K562 (cell line): ENCODE measurements around the gene MYO15A. TPM values are rescaled to one million over a fixed set of nuclear protein-coding genes. Genes with fewer than 3 reads are reported as not detected.

Experiments
- ATAC-seq: fragments of 200-7000 bp; cut with Tn5 transposase; 3 replicates; pipeline ENCODE4 v1.9.1; 2020; ENCODE audit warnings: moderate library complexity
- BruUV-seq: library from RNA; stranded (reverse); fragments of 400-500 nt; replicated peaks from 2 replicates; lab custom pipeline; 2021; lab: Mats Ljungman, UMichigan
- CTCF ChIA-PET: fragments of 300-600 bp; formaldehyde crosslinking; extraction: SDS; loops from one replicate; lab custom pipeline; 2021; ENCODE audit warnings: low intra/inter-chr PET ratio; lab: Yijun Ruan, JAX
- POLR2A ChIA-PET: fragments of 300-600, 350-650 bp; sonication (Branson Sonifier 250); formaldehyde crosslinking; extraction: SDS; loops from one replicate; lab custom pipeline; 2021; ENCODE audit warnings: antibody characterized with exemption, inconsistent platforms; lab: Yijun Ruan, JAX
- DNase-seq, 4 experiments: peaks; one replicate each; pipeline versions ENCODE4 v3.0.0 to v3.0.0-alpha.2; 2011 to 2018; ENCODE audit warnings: low spot score in 3 of 4, mixed read lengths in 3 of 4; ENCODE audit errors: extremely low read depth in 1 of 4
- FAIRE-seq: peaks from 2 replicates; lab custom pipeline; 2011; peaks lifted over from hg19 to GRCh38; lab: Jason Lieb, UNC
- H2AFZ ChIP-seq: 2 replicates; pipeline ENCODE4 v1.6.0; 2011; ENCODE audit warnings: low read depth, low read length, control low read depth, inconsistent platforms
- H3K27ac ChIP-seq: fragments of 200-600 bp; 3 replicates; pipeline ENCODE4 v1.8.0; 2011; ENCODE audit warnings: low read depth, mild to moderate bottlenecking, control low read depth, inconsistent platforms, low read length, moderate library complexity, mixed read lengths; ENCODE audit errors: extremely low read depth
- H3K27me3 ChIP-seq, 2 experiments: fragments of 300-600 bp in 1 of 2; 2 replicates in 1 of 2; 3 replicates in 1 of 2; pipeline versions ENCODE4 v1.6.0 to v1.8.0; 2011; ENCODE audit warnings: inconsistent platforms in 2 of 2, low read length in 2 of 2, mild to moderate bottlenecking in 1 of 2, mixed read lengths in 1 of 2, moderate library complexity in 1 of 2; ENCODE audit not compliant: control insufficient read depth in 2 of 2, insufficient read depth in 2 of 2
- H3K36me3 ChIP-seq: fragments of 300-600 bp; 3 replicates; pipeline ENCODE4 v1.8.0; 2011; ENCODE audit warnings: mild to moderate bottlenecking, low read length, inconsistent platforms; ENCODE audit not compliant: control insufficient read depth, insufficient read depth
- H3K4me1 ChIP-seq, 2 experiments: fragments of 200-600 bp in 1 of 2; replicated peaks in 1 of 2; 2 replicates in 1 of 2; 3 replicates in 1 of 2; pipeline versions ENCODE4 v1.5.1 to v1.8.0; 2011; ENCODE audit warnings: inconsistent platforms in 2 of 2, low read length in 2 of 2, mild to moderate bottlenecking in 1 of 2, mixed read lengths in 1 of 2, moderate library complexity in 1 of 2; ENCODE audit not compliant: control insufficient read depth in 2 of 2, insufficient read depth in 2 of 2
- H3K4me2 ChIP-seq: 2 replicates; pipeline ENCODE4 v1.6.1; 2011; ENCODE audit warnings: low read length, control low read depth, inconsistent platforms, mixed read lengths; ENCODE audit not compliant: insufficient read depth
- H3K4me3 ChIP-seq: fragments of 200-600 bp; sonication (generic), shearing (Covaris generic); 2 replicates; pipeline ENCODE4 v1.5.1; 2016; ENCODE audit warnings: control low read depth, inconsistent platforms
- H3K79me2 ChIP-seq: fragments of 200-600 bp; 3 replicates; pipeline ENCODE4 v1.8.0; 2011; ENCODE audit warnings: low read length, inconsistent platforms; ENCODE audit not compliant: control insufficient read depth, insufficient read depth
- H3K9ac ChIP-seq, 2 experiments: 2 replicates each; pipeline versions ENCODE4 v1.6.0 to v1.6.1; 2011; ENCODE audit warnings: low read depth in 2 of 2, low read length in 2 of 2, control low read depth in 1 of 2, inconsistent platforms in 1 of 2, mild to moderate bottlenecking in 1 of 2, mixed read lengths in 1 of 2; ENCODE audit not compliant: insufficient read depth in 1 of 2
- H3K9me1 ChIP-seq: one replicate; pipeline ENCODE4 v1.6.0; 2011; ENCODE audit warnings: inconsistent platforms, mild to moderate bottlenecking, low read length, moderate library complexity; ENCODE audit not compliant: control insufficient read depth, insufficient read depth
- H3K9me3 ChIP-seq: replicated peaks from 2 replicates; pipeline ENCODE4 v1.5.1; 2011; ENCODE audit warnings: low read depth, low read length, inconsistent platforms; ENCODE audit not compliant: control insufficient read depth, insufficient read depth
- H4K20me1 ChIP-seq: replicated peaks from 2 replicates; pipeline ENCODE4 v1.6.1; 2011; ENCODE audit warnings: low read length, inconsistent platforms, mixed read lengths; ENCODE audit not compliant: control insufficient read depth, insufficient read depth
- BHLHE40 ChIP-seq: IDR thresholded peaks from 2 replicates; pipeline ENCODE4 v1.6.1; 2011; ENCODE audit warnings: low read length, improper control_type of control experiment
- ESRRB ChIP-seq: fragments of 250-450 bp; sonication (Bioruptor Pico); IDR thresholded peaks from 2 replicates; pipeline ENCODE4 v1.5.0; 2020; ENCODE audit warnings: mild to moderate bottlenecking, moderate library complexity, borderline replicate concordance
- HNRNPLL ChIP-seq: fragments of 200-400 bp; formaldehyde crosslinking; IDR thresholded peaks from 2 replicates; pipeline ENCODE4 v1.6.1; 2017; ENCODE audit warnings: low read length, low read depth, mild to moderate bottlenecking; ENCODE audit not compliant: poor library complexity, severe bottlenecking
- POU5F1 ChIP-seq: fragments of 150-350 bp; IDR thresholded peaks from 2 replicates; pipeline ENCODE4 v1.6.1; 2014; ENCODE audit warnings: borderline replicate concordance, low read length, low read depth, mild to moderate bottlenecking; ENCODE audit not compliant: partially characterized antibody
- PTBP1 ChIP-seq: fragments of 200-400 bp; formaldehyde crosslinking; IDR thresholded peaks from 2 replicates; pipeline ENCODE4 v1.6.1; 2017; ENCODE audit warnings: low read depth, low read length
- SAFB ChIP-seq: fragments of 200-400 bp; formaldehyde crosslinking; IDR thresholded peaks from 2 replicates; pipeline ENCODE4 v1.6.1; 2017; ENCODE audit warnings: low read depth, low read length, borderline replicate concordance
- TOE1 ChIP-seq, 2 experiments: fragments of 450-650 bp in 1 of 2; sonication (generic) in 1 of 2; formaldehyde crosslinking in 1 of 2; IDR thresholded peaks; 2 replicates each; pipeline versions ENCODE4 v1.7.1 to v1.8.0; 2016 to 2022; ENCODE audit warnings: borderline replicate concordance in 2 of 2, mild to moderate bottlenecking in 2 of 2, antibody characterized with exemption in 1 of 2, inconsistent platforms in 1 of 2, low read depth in 1 of 2, missing genetic modification reagents in 1 of 2, moderate library complexity in 1 of 2
- ZNF239 ChIP-seq: fragments of 250-450 bp; sonication (Bioruptor Pico); IDR thresholded peaks from 2 replicates; pipeline ENCODE4 v1.4.0; 2020; ENCODE audit warnings: mild to moderate bottlenecking
- ZNF561 ChIP-seq: fragments of 450-650 bp; formaldehyde crosslinking; conservative IDR thresholded peaks from 2 replicates; pipeline ENCODE4 v1.4.0; 2020; ENCODE audit warnings: mild to moderate bottlenecking, moderate library complexity
- WGBS: fragments of 100-300 bp; shearing (Covaris generic); methylation state at CpG from one replicate; pipeline ENCODE4 v1.1.6; 2016; ENCODE audit warnings: low coverage, mixed read lengths; ENCODE audit not compliant: insufficient coverage; ENCODE audit errors: missing lambda C conversion rate; 5-methylcytosine and 5-hydroxymethylcytosine counted together
- in situ Hi-C: fragments of 300-500 bp; cut with MboI; formaldehyde crosslinking; loops from 4 replicates; pipeline ENCODE4 v1.15.0; 2018; ENCODE audit warnings: inconsistent platforms, mixed read lengths
- intact Hi-C: fragments of 100-400 bp; cut with micrococcal nuclease; formaldehyde crosslinking; loops from 2 replicates; pipeline ENCODE4 v1.14.2; 2022
- polyA plus RNA-seq, 8 experiments: library from polyadenylated mRNA; depleted of rRNA in 4 of 8; stranded (reverse) in 5 of 8; unstranded in 3 of 8; fragments of >200 nt; fragmentation: Nextera tagmentation in 2 of 8; fragmentation: Illumina TruSeq in 1 of 8; extraction: Ambion mirVana in 2 of 8; extraction: Trizol in 1 of 8; gene quantifications; 2 replicates each; pipeline versions ENCODE4 v1.2.1 to v1.2.3, GENCODE V29; 2011 to 2014; ENCODE audit warnings: inconsistent platforms in 1 of 8, missing spikeins in 1 of 8
- total RNA-seq, 7 experiments: library from RNA; depleted of rRNA in 6 of 7; stranded (reverse); fragments of >200 nt in 6 of 7; fragmentation: Illumina TruSeq in 2 of 7; extraction: Trizol in 2 of 7; gene quantifications; 2 replicates each; pipeline versions ENCODE4 v1.2.1 to v1.2.3, GENCODE V29; 2011 to 2021; ENCODE audit warnings: low replicate concordance in 1 of 7
- TF ChIP-seq, protein P1 (sequence below): sonication (generic); formaldehyde crosslinking; IDR thresholded peaks from 2 replicates; pipeline ENCODE4 v1.8.0; 2022; ENCODE audit warnings: missing genetic modification reagents, mild to moderate bottlenecking, borderline replicate concordance
- TF ChIP-seq, protein P2 (sequence below): sonication (generic); formaldehyde crosslinking; IDR thresholded peaks from 2 replicates; pipeline ENCODE4 v1.8.1; 2023; ENCODE audit warnings: mild to moderate bottlenecking, missing genetic modification reagents, moderate library complexity

MYO15A gene
- total and polyA plus RNA-seq, 9 of the 15 experiments (the other 6 are each of a cell fraction or from before 2014, with no cell fraction given) = 0.05 to 0.88 (median 0.14) TPM; not detected in 1

DNA sequence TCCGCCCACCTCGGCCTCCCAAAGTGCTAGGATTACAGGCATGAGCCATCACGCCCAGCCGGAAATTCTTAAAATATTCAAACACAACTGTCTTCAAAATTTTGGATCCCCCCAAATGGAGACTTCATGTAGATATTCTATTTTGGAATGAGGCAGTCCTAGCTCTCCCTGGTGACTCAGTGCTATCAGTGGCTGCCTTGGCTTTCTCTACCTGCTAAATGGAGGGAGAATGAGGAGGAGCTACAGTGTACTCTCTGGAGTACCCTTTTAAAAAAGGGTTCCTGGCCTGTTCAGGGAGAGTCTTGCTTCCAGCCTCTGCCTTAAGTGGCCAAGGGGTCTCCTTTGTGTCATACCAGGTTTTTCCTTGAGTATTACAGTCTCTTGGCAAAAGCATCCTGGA is 85.8 kb downstream of the MYO15A start:
- CTCF ChIA-PET = no interaction called here
- H4K20me1 ChIP-seq = peaks cover 19% of the 10 kb centered on the region
- no peak for ATAC-seq
- no peak for TF ChIP-seq ESRRB (CRISPR knock-in tag)
- TF ChIP-seq, all 486 proteins: peak for 0
- POLR2A ChIA-PET = interaction anchor here (1.0 kb wide), 1 partner anchor 12 kb away, joined by 3 read pairs; no protein-coding TSS in a partner anchor
- no peaks in the 10 kb centered on the region for H3K9me3 ChIP-seq
- in situ Hi-C loops = no loop called here
- no TSS peak for BruUV-seq
- no peak overlapping the region for H3K9ac ChIP-seq
- WGBS = 100% methylated on average over 2 of the region's 4 CpGs
- intact Hi-C loops = no loop called here
- no peak overlapping the region for H3K27ac ChIP-seq
- H2AFZ ChIP-seq = no peak overlapping the region
- peaks cover 85% of the 10 kb centered on the region for H3K36me3 ChIP-seq
- H3K4me3 ChIP-seq = no peak overlapping the region
- peaks cover 0 to 6% of the 10 kb centered on the region in 2 experiments; a peak in 1 of 5 replicates for H3K4me1 ChIP-seq
- no peaks in the 10 kb centered on the region for H3K9me1 ChIP-seq
- no peak overlapping the region for H3K4me2 ChIP-seq
- FAIRE-seq = no peak
- no peak for DNase-seq
- peaks cover 79% of the 10 kb centered on the region for H3K79me2 ChIP-seq
- no peaks in the 10 kb centered on the region for H3K27me3 ChIP-seq

DNA sequence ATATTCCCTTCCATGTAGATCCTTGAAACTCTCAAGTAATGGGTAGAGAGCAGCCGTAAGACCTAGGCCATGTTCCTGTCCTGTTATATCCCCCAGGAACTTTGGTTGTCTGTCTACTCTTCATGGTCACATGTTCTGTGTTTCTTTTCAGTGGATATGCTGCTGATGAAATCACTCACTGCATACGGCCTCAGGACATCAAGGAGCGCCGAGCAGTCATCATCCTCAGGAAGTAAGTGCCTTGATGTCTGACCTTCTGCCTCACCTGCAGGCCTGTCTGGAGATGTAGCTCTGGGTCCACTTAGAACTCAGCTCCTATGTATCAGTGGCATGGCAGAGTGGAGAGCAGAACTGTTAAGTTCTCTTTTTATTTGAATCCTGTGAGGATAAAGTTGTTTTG is 86.2 kb downstream of the MYO15A start:
- H3K27ac ChIP-seq = no peak overlapping the region
- H3K9me3 ChIP-seq = no peaks in the 10 kb centered on the region
- peaks cover 84% of the 10 kb centered on the region for H3K36me3 ChIP-seq
- no TSS peak for BruUV-seq
- in situ Hi-C loops = no loop called here
- FAIRE-seq (no peak), DNase-seq (no peak), ATAC-seq (no peak)
- intact Hi-C loops = no loop called here
- H4K20me1 ChIP-seq = peaks cover 17% of the 10 kb centered on the region
- no peak overlapping the region for H3K9ac ChIP-seq
- H3K79me2 ChIP-seq = peaks cover 78% of the 10 kb centered on the region
- no peaks in the 10 kb centered on the region for H3K27me3 ChIP-seq
- ChIA-PET POLR2A (interaction anchor here (1.1 to 1.3 kb wide), 2 partner anchors 9 to 11 kb away, joined by 3 read pairs; partner anchors contain the start of gene ALKBH5), CTCF (no interaction called here)
- no peak overlapping the region for H2AFZ ChIP-seq
- H3K4me1 ChIP-seq = peaks cover 0 to 2% of the 10 kb centered on the region in 2 experiments; a peak in 1 of 5 replicates
- no peaks in the 10 kb centered on the region for H3K9me1 ChIP-seq
- no peak overlapping the region for H3K4me2 ChIP-seq
- TF ChIP-seq PTBP1 = no peak
- TF ChIP-seq POU5F1 = no peak
- TF ChIP-seq ZNF239 (CRISPR knock-in tag) = no peak
- TF ChIP-seq TOE1 (IDR thresholded peaks at IDR 0.05; ENCODE audit: borderline replicate concordance) = no peak
- TF ChIP-seq TOE1 (CRISPR knock-in tag; IDR thresholded peaks at IDR 0.05; ENCODE audit: borderline replicate concordance, low read depth) = no peak
- TF ChIP-seq SAFB = no peak
- TF ChIP-seq HNRNPLL = no peak
- TF ChIP-seq ZNF561 = no peak
- TF ChIP-seq BHLHE40 = no peak
- TF ChIP-seq, protein P1, sequence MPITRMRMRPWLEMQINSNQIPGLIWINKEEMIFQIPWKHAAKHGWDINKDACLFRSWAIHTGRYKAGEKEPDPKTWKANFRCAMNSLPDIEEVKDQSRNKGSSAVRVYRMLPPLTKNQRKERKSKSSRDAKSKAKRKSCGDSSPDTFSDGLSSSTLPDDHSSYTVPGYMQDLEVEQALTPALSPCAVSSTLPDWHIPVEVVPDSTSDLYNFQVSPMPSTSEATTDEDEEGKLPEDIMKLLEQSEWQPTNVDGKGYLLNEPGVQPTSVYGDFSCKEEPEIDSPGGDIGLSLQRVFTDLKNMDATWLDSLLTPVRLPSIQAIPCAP (CRISPR knock-in tag) = no peak
- TF ChIP-seq, protein P2, sequence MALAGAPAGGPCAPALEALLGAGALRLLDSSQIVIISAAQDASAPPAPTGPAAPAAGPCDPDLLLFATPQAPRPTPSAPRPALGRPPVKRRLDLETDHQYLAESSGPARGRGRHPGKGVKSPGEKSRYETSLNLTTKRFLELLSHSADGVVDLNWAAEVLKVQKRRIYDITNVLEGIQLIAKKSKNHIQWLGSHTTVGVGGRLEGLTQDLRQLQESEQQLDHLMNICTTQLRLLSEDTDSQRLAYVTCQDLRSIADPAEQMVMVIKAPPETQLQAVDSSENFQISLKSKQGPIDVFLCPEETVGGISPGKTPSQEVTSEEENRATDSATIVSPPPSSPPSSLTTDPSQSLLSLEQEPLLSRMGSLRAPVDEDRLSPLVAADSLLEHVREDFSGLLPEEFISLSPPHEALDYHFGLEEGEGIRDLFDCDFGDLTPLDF = no peak
- H3K4me3 ChIP-seq = no peak overlapping the region
- WGBS = 76% methylated on average over 2 of the region's 4 CpGs
